HG03558 (cell line): ENCODE measurements around the gene TRIM45.
"Not testable (repeated sequence)": the region's sequence is repeated elsewhere in the genome, so short reads cannot be mapped to it uniquely, and the experiment has no call there.

Experiments
- ATAC-seq: cut with Tn5 transposase; IDR thresholded peaks from one replicate; pipeline ENCODE4 v1.9.1; 2021; ENCODE audit warnings: moderate number of reproducible peaks; ENCODE audit not compliant: unreplicated experiment; ENCODE audit errors: extremely low read depth

The TRIM45 gene

DNA sequence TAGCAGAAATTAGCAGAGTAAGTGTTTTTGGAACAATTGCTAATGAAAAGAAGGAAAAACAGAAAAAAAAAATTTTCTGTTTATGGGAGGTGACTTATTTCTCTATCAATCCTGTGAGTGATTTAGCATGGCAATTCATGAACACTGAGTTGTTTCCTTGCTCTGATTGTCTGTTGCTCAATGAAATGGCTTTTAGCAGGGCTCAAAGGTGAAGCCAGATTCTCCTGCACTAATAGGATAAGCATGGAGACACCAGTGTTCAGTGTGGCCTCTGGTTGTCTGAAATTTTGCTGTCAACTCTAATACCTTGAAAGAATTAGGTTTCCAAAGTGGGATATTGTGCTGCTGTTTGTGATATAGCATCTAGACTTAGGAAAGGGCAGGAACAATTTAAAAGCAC lies 15.8 kb downstream of the TRIM45 start:
- ATAC-seq = no peak

GRCh38 chr1:117104986-117105385 lies 16.6 kb downstream of the TRIM45 start:
- no peak for ATAC-seq

GRCh38 chr1:117101858-117102257 lies 19.7 kb downstream of the TRIM45 start:
- ATAC-seq = not testable (repeated sequence)

GRCh38 chr1:117101334-117101733 lies 20.2 kb downstream of the TRIM45 start:
- ATAC-seq = no peak

DNA sequence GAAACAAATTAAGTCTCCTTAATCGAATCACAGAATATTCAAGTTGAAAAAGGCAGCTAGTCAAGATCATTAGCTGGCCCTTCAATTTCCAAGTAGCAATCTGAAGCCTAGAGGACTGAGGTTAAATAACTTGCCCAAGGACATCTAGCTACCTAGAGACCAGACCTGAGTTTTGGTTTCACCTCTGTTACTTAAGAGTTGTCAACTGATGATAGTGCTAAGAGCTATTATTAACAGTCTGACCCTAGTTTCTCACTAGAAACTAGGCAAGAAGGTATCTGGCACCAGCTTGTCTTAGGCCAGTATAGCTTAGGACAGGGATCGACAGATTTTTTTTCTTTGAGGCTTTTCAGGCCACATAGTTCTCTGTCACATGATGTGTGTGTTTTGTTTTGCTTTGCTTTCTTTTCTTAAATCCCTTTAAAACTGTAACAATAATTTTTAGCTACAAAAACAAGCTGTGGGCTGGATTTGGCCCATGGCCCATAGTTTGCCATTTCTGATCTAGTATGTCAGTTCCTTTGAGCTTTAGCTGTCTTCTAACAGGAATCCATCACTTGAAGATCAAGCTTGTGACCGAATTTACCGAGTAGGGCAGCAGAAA lies 23.2 kb downstream of the TRIM45 start:
- ATAC-seq = no peak

DNA sequence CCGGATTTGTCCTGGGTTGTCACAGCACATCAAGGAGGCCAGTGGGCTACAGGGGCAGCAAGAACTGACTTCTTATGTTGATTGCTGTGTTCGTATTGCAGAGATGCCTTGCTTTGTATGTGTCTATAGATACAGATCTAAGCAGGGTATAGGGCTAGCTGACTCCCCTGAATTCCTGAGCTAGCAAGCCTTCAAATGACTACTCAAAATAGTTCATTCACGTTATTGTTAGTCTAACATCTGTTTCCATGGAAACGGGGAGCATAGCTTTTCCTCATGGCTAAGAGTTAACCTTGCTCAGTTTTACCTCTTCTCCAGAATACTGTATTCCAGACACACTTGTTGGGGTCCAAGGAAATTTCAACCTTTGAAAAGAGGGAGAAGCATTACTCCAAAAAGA lies 24.1 kb downstream of the TRIM45 start:
- ATAC-seq = no peak

DNA sequence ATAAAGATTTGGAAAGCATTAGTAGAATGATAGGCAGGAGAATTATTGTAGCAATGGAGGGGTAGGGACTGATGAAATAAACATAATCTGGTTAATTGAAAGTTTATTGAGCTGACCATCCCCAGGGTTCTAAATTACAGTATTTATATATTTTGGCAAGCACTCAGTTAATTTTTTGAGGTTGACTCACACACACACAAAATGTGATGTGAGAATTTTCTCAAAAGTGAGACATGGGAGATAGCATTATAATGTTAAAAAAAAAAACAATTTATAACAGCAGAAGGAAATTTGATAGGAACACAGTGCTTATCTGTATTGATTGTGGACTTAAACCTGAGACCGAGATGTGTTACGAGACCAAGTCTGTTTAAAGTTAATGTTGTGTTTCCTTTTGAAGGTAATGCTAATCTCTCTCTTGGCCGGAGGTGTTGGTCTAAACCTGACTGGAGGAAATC lies 24.6 kb downstream of the TRIM45 start:
- no peak for ATAC-seq

GRCh38 chr1:117094841-117095604 lies 26.5 kb downstream of the TRIM45 start:
- no peak for ATAC-seq

DNA sequence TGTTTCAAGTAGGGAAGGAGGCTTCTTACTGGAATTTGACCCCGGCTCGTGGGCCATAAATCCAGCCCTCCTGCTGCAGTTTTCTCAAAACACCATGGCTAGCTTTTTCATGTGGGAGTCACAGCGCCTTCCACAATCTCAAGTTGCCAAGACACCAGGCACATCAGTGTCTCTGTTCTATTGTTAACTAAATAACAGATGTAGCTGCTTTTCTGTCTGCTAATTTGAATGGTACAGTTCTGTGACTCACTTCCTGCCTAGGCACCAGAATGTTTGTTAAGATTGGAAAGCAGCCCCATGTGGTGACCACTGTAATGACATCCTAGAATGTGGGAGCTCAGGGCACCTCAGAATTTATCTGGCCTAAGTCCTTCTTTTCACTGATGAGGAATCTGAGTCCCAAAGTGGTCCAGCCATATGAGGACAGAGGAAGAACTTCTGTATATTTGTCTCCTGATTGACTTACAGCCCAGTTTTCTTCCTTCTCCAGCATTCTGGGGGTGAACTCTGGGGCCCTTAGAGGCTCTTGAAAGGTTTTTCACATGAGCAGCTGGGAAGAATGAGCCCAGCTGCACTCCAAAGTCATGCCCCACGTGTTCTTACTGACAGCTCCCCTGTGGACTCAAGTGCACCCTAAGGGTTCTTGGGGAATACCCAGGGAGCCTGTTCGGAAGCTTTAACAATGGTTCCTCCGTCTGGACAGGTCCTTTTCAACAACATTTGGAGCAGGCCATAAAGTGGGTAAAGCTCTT lies 27.5 kb downstream of the TRIM45 start:
- peak; percentile 45 for ATAC-seq

DNA sequence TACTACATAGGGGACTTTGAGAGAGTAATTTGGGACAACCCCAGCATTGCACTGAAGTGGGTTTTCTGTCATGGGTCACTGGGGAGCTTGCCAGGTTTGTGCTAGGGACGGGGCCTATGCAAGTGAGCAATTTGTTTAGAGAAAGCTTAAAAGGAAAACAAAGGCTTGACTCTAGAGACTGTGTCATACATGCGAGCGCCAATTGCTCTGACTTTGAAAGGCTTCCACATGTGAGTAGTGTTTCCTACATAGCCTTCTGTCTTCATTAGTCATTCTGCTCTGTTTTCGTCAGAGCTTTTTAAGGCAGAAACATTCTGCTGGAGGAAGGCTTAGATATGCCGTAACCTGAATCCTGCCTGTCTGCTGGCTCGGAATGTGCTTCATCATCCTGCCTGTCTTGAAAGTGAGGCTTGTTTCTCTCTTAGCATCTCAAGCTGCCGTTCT lies 28.4 kb downstream of the TRIM45 start:
- ATAC-seq = no peak

DNA sequence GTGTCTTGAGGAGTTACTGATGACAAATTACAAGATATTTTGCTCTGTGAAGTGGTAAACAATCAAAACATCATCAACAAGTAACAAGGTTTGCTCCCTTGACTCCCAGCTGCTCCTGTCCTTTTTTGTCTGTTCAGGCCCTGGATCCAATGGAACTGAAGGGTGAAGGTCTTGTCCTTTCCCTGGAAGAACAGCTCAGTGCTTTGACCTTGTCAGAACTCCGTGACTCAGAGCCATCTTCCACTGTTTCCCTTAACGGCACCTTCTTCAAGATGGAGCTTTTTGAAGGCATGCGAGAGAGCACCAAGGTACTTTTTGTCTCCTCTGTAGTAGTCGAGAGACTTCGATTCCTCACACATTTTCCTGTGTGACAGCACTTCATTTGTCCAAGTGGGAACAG lies 29.0 kb downstream of the TRIM45 start:
- ATAC-seq = no peak

- ATAC-seq = no peak
Observed at GRCh38 chr1:117089996-117090395, 31.6 kb downstream of the TRIM45 start.

GRCh38 chr1:117087686-117088085 lies 33.9 kb downstream of the TRIM45 start:
- ATAC-seq = no peak

- ATAC-seq = no peak
Observed at GRCh38 chr1:117084231-117084630, 37.3 kb downstream of the TRIM45 start.

DNA sequence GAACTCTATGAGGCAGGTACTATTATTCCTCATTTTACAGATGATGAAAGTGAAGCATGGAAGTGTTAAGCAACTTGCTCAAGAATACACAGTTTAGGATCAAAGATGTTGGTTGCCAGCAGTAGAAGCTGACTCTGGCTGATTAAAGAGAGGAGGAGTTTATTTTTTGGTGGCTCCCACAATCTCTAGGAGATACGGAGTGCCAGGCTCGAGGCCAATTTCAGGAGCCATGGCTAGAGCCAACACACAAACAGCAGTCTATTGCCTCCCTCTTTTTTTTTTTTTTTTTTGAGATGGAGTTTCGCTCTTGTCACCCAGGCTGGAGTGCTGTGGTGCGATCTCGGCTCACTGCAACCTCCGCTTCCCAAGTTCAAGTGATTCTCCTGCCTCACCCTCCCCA lies 41.8 kb downstream of the TRIM45 start:
- ATAC-seq = no peak

- no peak for ATAC-seq
Observed at GRCh38 chr1:117077267-117077666, 44.3 kb downstream of the TRIM45 start.

DNA sequence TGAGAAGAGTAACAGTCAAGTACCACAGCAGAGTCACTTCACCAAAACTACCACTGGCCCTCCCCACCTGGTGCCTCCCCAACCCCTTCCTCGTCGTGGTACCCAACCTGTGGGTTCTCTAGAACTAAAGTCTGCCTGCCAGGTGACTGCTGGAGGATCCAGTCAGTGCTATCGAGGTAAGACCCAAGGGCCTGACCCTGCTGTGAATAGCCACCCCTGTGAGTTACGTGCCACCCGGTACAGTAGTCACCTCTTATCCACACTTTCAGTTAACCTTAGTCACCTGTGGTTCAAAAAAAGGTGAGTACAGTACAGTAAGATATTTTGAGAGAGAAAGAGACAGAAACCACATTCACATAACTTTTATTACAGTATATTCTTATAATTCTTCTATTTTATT lies 44.9 kb downstream of the TRIM45 start:
- no peak for ATAC-seq

DNA sequence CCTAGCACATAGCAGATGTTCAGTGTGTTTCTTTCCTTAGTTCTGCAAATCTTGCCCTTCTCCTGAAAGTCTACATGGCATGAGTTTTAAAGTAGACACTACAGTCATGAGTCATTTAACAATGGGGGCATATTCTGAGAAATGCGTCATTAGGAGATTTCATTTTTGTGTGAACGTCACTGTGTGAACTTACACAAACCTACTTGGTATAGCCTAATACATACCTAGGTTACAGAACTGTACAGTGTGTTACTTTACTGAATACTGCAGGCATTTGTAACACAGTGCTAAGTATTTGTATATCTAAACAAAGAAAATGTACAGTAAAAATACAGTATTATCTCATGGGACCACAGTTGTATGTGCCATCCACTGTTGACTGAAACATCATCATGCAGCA lies 51.4 kb downstream of the TRIM45 start:
- ATAC-seq = no peak

- no peak for ATAC-seq
Observed at GRCh38 chr1:117069220-117069844, 52.2 kb downstream of the TRIM45 start.

- ATAC-seq = no peak
Observed at GRCh38 chr1:117068580-117068979, 53.0 kb downstream of the TRIM45 start.
